TTC549 (cell line): Measurements from ENCODE around the gene FRAT1.
"Not testable (repeated sequence)": the region's sequence is repeated elsewhere in the genome, so short reads cannot be mapped to it uniquely, and the experiment has no call there.

Experiments used
- FAIRE-seq: peaks from 2 replicates; lab custom pipeline; 2012; peaks lifted over from hg19 to GRCh38; lab: Jason Lieb, UNC

The FRAT1 gene

GRCh38 chr10:97335188-97335619 is 16.1 kb downstream of the FRAT1 start:
- FAIRE-seq, result no peak

GRCh38 chr10:97336006-97336405 is 16.9 kb downstream of the FRAT1 start:
- no peak for FAIRE-seq

DNA sequence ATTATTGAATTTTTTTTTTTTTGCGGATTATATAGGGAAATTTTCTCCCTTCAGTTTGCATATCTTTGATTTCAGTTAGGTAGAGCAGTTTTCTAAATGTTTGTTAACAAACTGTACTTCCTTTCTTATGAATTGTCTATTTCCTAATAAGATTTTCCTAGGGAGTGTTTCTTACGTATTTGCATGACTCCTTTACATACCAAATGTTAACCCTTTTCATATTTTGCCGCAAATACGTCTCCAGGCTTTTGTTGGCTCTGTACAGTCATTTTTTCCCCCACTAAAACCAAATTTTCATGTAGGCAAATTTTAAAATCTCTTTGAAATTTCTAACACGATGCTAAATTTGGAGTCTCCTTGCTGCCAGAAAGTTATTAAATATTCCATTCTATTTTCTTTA is 17.4 kb downstream of the FRAT1 start:
- no peak for FAIRE-seq

DNA sequence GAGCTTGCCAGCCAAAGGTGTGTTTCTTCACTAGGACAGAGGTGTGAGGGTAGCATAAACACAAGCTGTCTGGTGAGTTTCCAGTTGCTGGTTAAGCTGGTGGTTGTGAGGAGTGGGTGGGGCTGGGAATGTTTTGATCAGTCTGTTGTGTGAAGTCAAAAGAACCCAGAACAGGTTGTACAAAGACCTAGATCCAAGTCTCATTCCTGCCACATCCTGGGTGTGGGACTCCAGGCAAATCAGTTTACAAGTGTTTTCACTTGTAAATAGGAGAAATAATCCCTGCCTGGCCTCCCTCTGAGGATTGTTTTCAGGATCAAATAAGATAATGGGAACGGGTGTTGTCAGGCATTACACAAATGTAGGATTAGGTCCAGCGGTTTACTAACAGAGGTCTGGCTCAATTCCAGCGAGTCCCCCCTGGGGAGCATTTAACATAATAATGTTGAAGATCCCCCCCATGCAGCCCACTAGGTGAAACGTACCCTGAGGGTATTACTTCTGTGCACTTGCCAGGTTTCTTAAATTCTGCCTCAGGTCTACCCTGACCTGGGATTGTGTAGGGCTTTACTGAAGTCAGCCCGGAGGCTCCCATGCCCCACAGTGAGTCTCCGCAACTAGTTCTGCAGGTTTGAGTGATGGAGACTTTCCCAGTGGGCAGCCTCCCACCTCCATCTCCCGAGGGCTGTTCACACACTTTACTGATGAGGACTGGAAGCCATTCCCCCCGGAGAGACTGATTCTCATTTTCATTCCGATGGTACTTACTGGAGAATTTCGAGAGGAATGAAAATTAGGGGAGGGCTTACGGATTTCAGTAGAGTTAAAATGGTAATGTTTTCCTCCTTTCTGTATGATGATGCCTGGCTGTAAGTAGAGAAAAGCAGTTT is 18.1 kb downstream of the FRAT1 start:
- no peak for FAIRE-seq

GRCh38 chr10:97338041-97338440 is 19.0 kb downstream of the FRAT1 start:
- FAIRE-seq, result no peak

DNA sequence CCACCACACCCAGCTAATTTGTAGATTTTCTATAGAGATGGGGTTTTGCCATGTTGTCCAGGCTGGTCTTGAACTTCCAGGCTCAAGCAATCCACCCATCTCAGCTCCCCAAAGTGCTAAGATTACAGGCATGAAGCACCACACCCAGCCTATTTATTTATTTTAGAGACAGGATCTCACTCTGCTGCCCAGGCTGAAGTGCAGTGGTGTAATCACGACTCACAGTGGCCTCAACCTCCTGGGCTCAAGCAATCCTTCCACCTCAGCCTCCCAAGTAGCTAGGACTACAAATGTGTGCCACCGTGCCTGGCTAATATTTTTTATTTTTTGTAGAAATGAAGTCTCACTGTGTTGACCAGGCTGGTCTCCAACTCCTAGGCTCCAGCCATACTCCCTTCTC is 22.3 kb downstream of the FRAT1 start:
- FAIRE-seq, result no peak

- FAIRE-seq, result not testable (repeated sequence)
Observed at GRCh38 chr10:97343664-97344063, 24.6 kb downstream of the FRAT1 start.

- no peak for FAIRE-seq
Observed at GRCh38 chr10:97347317-97347716, 28.2 kb downstream of the FRAT1 start.

GRCh38 chr10:97349752-97350513 is 30.9 kb downstream of the FRAT1 start:
- no peak for FAIRE-seq

DNA sequence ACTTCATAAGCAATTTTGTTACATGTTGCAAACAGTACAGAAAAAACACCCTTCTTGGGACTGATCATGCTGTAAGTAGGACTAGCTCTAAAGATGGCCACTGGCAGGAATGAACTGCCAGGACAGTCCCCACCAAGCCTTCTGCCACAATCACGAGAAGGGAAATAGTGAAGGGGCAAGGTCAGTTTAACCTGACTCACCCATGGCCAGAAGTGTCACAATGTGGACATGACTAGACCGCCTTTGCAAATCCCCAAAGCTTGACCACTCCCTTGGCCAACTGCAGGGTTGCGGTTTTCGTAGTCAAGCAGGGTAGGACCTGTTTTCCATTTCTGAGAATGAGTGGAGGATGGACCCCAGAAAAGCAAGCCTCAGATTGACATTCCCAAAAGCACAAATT is 34.9 kb downstream of the FRAT1 start:
- no peak for FAIRE-seq

DNA sequence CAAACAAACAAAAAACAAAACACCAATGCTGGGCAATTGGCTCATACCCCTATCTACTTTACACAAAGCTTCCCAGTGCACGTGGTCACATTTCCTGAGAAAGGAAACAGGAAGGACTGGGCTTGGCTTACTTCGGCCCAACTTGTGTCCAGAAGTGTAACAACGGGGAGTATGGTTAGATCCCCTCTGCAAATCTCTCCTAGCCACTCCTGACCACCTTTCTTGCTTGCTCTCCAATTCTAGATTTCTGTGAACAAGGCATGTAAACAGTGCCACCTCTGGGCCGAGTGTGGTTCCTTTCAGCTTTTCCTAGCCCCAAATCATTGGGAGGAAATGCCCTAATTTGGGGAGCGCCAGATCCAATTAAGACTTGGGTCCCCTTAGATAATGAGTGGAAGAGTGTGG is 36.5 kb downstream of the FRAT1 start:
- no peak for FAIRE-seq

- no peak for FAIRE-seq
Observed at GRCh38 chr10:97356318-97356914, 37.3 kb downstream of the FRAT1 start.

DNA sequence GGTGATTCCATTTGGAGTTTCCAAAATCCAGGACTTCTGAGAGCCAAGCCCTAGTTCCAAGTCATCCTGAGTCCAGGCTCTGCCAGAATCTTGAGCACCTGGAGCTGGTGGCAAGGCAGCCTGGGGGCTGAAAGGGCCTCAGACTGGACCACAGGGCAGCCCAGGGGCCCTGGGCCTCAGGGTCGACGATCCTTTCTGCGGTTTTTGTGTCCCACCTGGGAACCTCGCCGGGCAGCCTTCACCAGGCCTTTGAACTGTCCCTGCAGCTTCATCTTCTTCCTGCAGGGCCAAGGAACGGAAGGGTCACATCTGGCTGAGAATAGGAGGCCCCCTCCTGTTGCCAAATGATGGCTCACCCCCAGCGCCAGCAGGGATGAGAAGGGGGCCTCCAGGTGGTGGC is 37.8 kb downstream of the FRAT1 start:
- FAIRE-seq, result no peak

- FAIRE-seq, result no peak
Observed at GRCh38 chr10:97358349-97358748, 39.3 kb downstream of the FRAT1 start.

GRCh38 chr10:97358781-97359180 is 39.7 kb downstream of the FRAT1 start:
- FAIRE-seq, result no peak

DNA sequence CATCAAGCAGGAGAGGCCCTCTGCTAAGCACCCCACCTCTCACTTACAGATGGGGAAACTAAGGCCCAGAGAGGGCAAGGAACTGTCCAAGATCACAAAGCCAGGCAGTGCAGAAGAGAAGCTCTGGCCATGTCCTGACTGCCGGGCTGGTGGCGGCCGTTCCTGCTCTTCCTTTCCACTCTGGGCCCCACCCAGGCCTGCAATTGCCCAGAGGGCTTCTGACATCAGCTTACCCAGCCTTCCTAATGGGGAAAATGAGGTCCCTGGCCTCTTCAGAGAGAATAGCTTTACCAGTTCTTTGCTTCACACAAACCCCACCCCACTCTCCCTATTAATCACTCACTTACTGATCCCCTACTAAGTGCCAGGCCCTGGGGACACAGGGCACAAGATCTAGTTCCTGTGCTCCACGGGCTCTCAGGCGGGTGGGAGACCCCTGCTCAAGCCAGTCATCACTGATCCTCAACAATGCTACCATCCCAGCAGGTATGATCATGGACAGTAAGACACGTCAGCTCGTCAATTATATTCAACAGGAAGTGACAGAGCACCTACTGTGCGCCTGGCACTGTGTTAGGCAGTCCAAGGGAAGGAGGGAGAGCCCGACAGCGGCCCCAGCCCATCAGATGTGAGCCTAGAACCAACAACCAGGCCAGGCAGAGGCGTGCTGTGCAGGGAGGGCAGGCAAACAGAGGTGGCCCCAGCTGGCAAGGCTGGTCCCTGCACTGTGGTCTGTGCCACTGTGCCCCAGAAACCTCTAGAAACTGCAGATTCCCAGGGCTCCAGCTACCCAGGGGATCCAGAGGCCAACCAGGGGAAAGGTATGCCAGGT is 41.9 kb downstream of the FRAT1 start:
- no peak for FAIRE-seq

GRCh38 chr10:97361537-97361901 is 42.4 kb downstream of the FRAT1 start:
- no peak for FAIRE-seq

GRCh38 chr10:97362310-97363033 is 43.4 kb downstream of the FRAT1 start:
- FAIRE-seq, result no peak

DNA sequence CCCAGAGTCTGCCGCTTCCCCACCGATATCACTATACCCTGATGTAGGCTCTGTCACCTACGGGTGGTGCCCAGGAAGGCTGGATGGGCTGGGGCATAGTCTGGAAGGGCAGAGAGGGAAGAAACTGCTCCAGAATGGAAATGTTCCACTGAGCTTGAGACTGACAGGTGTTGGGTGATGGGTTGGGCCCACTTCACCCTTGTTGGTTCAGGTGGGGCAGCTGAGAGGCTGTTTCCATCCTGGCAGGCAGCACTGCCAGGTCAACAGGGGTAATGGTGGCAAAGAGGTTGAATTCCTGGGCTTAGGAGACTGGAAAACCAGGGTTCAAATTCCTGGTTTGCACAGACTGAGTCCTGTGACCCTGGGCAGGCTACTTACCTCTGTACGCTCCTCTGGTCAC is 44.0 kb downstream of the FRAT1 start:
- no peak for FAIRE-seq

GRCh38 chr10:97365761-97366351 is 46.8 kb downstream of the FRAT1 start:
- no peak for FAIRE-seq

GRCh38 chr10:97366572-97366971 is 47.5 kb downstream of the FRAT1 start:
- FAIRE-seq, result no peak
